D721Med (cell line): ENCODE results near the gene CLMP.

Source experiments
- DNase-seq: peaks from one replicate; pipeline ENCODE4 v3.0.0; 2011; ENCODE audit warnings: low spot score; ENCODE audit not compliant: insufficient read length
- FAIRE-seq: peaks from 2 replicates; lab custom pipeline; 2011; peaks lifted over from hg19 to GRCh38; lab: Jason Lieb, UNC
- TF ChIP-seq, protein P1 (sequence below): IDR thresholded peaks from 2 replicates; pipeline ENCODE4 v1.5.1; 2012; ENCODE audit warnings: mild to moderate bottlenecking, control low read depth; ENCODE audit not compliant: insufficient read depth; ENCODE audit errors: missing control alignments

CLMP gene

DNA sequence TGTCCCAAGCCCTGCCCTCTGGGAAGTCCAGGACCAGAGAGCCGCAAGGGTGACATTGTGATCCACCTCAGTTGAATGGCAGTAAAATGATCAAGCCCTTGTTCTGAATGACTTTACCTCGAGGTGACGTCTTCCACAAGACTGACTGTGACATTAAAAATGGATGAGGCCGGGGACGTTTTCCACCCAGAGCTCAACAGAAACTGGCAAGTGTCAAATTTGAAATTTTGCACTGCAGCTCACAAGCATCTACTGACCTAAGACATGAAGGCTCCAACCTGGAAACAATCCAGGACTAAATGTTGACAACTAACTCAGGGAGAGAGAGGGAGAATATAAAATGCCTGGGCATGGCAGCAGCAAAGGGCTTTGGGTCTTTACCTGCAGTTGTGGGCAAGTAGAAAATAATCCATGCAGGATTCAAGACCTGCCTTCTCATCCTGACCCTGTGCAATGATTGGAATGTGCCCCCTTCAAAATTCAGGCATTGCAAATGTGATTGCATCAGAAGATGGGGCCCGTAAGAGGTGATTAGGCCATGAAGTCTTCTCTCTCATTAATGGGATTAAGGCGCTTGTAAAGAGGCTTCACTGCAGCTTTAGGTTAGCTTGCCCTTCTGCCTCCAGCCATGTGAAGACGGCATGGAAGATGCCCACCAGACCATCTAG lies 33.6 kb upstream of the CLMP start:
- no peak for DNase-seq
- FAIRE-seq = no peak
- TF ChIP-seq, protein P1, sequence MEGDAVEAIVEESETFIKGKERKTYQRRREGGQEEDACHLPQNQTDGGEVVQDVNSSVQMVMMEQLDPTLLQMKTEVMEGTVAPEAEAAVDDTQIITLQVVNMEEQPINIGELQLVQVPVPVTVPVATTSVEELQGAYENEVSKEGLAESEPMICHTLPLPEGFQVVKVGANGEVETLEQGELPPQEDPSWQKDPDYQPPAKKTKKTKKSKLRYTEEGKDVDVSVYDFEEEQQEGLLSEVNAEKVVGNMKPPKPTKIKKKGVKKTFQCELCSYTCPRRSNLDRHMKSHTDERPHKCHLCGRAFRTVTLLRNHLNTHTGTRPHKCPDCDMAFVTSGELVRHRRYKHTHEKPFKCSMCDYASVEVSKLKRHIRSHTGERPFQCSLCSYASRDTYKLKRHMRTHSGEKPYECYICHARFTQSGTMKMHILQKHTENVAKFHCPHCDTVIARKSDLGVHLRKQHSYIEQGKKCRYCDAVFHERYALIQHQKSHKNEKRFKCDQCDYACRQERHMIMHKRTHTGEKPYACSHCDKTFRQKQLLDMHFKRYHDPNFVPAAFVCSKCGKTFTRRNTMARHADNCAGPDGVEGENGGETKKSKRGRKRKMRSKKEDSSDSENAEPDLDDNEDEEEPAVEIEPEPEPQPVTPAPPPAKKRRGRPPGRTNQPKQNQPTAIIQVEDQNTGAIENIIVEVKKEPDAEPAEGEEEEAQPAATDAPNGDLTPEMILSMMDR = no peak

DNA sequence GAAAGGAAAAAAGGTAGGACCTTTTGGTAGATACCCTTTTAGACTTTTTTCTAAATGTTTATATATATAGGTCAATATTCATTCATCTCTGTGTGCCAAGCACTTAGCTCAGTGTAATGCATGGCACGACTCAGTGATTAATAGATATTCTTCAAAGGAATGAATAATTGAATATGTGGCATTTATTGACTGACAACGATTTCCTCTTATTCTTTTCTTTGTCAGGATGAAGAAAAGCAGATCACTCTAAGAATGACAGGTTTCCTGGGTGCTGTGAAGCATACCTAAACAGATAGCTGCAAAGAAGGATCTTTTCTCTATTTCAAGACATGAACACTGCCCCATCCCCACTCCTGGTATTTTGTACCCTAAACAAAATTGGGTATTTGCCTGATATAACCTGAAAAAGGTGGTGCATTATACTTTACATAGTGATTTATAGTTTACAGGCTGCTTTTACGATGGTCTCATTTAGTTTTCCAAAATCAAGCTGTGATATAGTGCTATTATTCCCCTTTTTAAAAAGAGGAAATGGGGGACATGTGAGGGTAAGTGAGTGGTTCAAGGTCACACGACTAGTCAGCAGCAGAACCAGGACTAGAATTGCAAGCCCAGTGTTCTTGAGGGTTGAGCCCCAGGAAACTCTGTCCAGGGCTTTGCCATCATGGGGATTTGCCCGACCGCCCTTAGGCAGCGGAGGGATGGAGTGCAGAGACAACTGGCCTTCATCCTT lies 32.9 kb upstream of the CLMP start:
- FAIRE-seq (no peak), DNase-seq (no peak)
- TF ChIP-seq, protein P1 = no peak

DNA sequence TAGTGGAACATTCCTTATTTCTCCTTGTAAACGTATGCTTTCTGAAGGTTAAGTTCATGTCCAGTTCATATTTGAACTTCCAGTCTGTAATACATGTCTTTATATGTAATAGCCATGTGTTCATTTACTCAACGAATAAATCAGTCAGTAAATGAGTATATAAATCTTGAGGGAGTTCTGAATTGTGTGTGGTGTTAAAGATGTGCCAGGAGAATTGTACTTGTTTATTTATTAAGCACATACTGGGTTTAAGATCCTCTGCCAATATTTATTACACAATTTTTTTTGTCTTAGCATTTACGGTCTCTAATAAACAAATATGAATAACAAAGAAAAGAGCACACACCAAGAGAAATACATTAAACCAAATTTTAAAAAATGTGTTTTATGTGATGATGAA lies 26.5 kb upstream of the CLMP start:
- TF ChIP-seq, protein P1 = no peak

DNA sequence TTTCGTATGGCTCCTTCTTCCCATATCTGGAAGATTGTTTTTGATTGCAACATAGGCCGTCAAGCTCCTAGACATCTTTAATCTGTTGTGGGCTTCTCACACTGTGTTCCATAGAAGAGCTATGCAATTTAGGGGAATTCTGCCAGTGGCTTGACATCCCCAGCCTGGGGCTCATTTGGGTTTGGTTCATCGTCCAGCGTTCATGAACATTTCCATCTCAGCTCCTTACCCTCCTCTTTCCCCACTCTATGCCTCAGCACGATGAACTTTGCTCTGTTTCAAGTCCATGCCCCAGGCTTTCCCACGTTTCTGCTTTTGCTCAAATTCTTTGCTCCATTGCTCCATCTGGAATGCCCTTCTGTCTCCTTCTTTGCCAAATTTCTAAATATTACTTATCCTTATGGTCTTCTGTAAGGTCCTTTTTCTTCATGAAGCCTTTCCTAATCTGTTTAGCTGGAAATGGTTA lies 26.1 kb upstream of the CLMP start:
- DNase-seq = no peak
- no peak for FAIRE-seq
- TF ChIP-seq, protein P1 = no peak

More for the DNA sequence above, 26.5 kb upstream of the CLMP start:
- FAIRE-seq (no peak), DNase-seq (no peak)

DNA sequence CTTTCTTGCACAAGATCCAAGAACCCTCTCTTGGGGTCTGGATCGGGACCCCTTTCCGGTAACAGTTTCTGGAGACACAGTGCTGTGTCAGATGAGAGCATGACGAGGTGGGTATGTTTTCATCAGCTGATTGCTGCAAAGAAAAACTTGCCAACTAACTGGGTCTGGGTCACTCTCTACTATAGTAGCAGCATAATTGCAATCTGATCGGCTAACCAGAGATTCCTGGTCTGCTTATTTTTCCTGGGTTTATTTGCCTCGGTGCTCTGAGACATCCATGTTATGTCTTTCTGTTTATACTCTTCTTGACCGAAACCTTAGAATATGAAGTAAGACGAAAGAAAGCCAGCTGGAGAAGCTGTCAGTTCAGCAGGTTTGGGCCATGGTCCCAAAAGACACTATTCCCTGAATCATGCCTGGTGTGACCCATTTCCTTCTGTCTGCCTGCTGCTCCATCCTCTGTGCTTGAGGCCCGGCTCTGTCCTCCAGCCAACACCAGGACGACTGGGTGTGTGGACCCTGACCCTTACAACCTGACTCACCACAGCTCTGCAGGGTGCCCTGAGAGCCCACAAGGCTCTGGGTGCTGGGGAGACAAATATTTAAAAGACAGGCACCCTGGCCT lies 24.1 kb upstream of the CLMP start:
- TF ChIP-seq, protein P1 = no peak
- FAIRE-seq = no peak
- DNase-seq = no peak

DNA sequence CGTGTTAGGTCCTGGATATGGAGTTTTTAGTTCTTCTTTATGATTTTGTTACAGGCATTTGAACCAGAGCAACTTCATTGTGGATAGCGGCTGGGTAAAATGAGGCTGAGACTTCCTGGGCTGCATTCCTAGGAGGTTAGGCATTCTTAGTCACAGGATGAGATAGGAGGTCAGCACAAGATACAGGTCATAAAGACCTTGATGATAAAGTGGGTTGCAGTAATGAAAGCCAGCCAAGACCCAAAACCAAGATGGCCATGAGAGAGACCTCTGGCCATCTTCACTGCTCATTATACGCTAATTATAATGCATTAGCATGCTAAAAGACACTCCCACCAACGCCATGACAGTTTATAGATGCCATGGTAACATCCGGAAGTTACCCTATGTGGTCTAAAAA lies 23.4 kb upstream of the CLMP start:
- FAIRE-seq = no peak
- TF ChIP-seq, protein P1 = no peak
- DNase-seq = no peak
